CD14-positive monocyte (primary cell): ENCODE results near the gene COPS9. TPM values are rescaled to one million over a fixed set of nuclear protein-coding genes. Genes with fewer than 3 reads are reported as not detected.

Source experiments
- DNase-seq, 3 donors: peaks; one replicate each; pipeline ENCODE4 v3.0.0-alpha.2; 2011 to 2022
- H2AFZ ChIP-seq: 2 replicates; pipeline ENCODE4 v1.6.0; 2012; ENCODE audit warnings: mild to moderate bottlenecking, low read depth, low read length, inconsistent platforms; ENCODE audit not compliant: insufficient read depth, poor library complexity, severe bottlenecking
- H3K27ac ChIP-seq, 2 donors: 1 replicate in 1 of 2; 2 replicates in 1 of 2; pipeline ENCODE4 v1.5.1; 2012 to 2013; ENCODE audit warnings: low read length in 2 of 2, control low read depth in 1 of 2, inconsistent platforms in 1 of 2, low read depth in 1 of 2, mild to moderate bottlenecking in 1 of 2
- H3K27me3 ChIP-seq, 2 donors: one replicate each; pipeline versions ENCODE4 v1.6.0 to v1.6.1; 2011 to 2013; ENCODE audit warnings: low read length in 2 of 2; ENCODE audit not compliant: control insufficient read depth in 2 of 2, insufficient read depth in 2 of 2
- H3K36me3 ChIP-seq, 2 donors: replicated peaks in 1 of 2; 1 replicate in 1 of 2; 2 replicates in 1 of 2; pipeline versions ENCODE4 v1.5.1 to v1.6.1; 2012 to 2013; ENCODE audit warnings: low read length in 2 of 2, control low read depth in 1 of 2, inconsistent platforms in 1 of 2, mild to moderate bottlenecking in 1 of 2; ENCODE audit not compliant: insufficient read depth in 2 of 2, control insufficient read depth in 1 of 2
- H3K4me1 ChIP-seq, 2 donors: 1 replicate in 1 of 2; 2 replicates in 1 of 2; pipeline versions ENCODE4 v1.5.1 to v1.6.1; 2012 to 2013; ENCODE audit warnings: low read length in 2 of 2, control low read depth in 1 of 2, inconsistent platforms in 1 of 2, mild to moderate bottlenecking in 1 of 2, moderate library complexity in 1 of 2; ENCODE audit not compliant: insufficient read depth in 2 of 2, control insufficient read depth in 1 of 2
- H3K4me2 ChIP-seq: replicated peaks from 2 replicates; pipeline ENCODE3; 2012; ENCODE audit warnings: low read length, moderate library complexity, mild to moderate bottlenecking; ENCODE audit not compliant: poor library complexity, severe bottlenecking; ENCODE audit errors: extremely low read depth
- H3K4me3 ChIP-seq, 3 experiments: fragments of 200-600 bp in 1 of 3; sonication (generic) in 1 of 3; replicated peaks in 1 of 3; 1 replicate in 2 of 3; 2 replicates in 1 of 3; pipeline ENCODE4 v1.5.1; 2011 to 2013; ENCODE audit warnings: low read length in 3 of 3, mild to moderate bottlenecking in 3 of 3, control low read depth in 2 of 3, low read depth in 2 of 3, inconsistent platforms in 1 of 3, moderate library complexity in 1 of 3
- H3K79me2 ChIP-seq: 2 replicates; pipeline ENCODE4 v1.6.0; 2012; ENCODE audit warnings: mild to moderate bottlenecking, control low read depth, inconsistent platforms, low read length, moderate library complexity; ENCODE audit not compliant: insufficient read depth
- H3K9ac ChIP-seq: 2 replicates; pipeline ENCODE4 v1.6.0; 2017; ENCODE audit warnings: low read length, mild to moderate bottlenecking; ENCODE audit not compliant: insufficient read depth, poor library complexity, severe bottlenecking
- H3K9me3 ChIP-seq, 2 donors: replicated peaks in 1 of 2; 1 replicate in 1 of 2; 2 replicates in 1 of 2; pipeline versions ENCODE4 v1.5.1 to v1.6.1; 2012 to 2013; ENCODE audit warnings: low read length in 2 of 2, control low read depth in 1 of 2; ENCODE audit not compliant: control insufficient read depth in 1 of 2, insufficient read depth in 1 of 2
- H4K20me1 ChIP-seq: 2 replicates; pipeline ENCODE4 v1.6.0; 2012; ENCODE audit warnings: mild to moderate bottlenecking, low read length, control low read depth, moderate library complexity; ENCODE audit not compliant: insufficient read depth
- H3K27ac Mint-ChIP-seq, 7 donors: one replicate each; pipeline ENCODE4 v1.8.0; 2020; ENCODE audit warnings: mild to moderate bottlenecking in 7 of 7, mixed read lengths in 7 of 7, moderate library complexity in 6 of 7, inconsistent platforms in 2 of 7
- H3K27me3 Mint-ChIP-seq, 3 donors: one replicate each; pipeline ENCODE4 v1.8.0; 2021 to 2022; ENCODE audit warnings: low read depth in 3 of 3, mild to moderate bottlenecking in 3 of 3, mixed read lengths in 3 of 3, moderate library complexity in 3 of 3, inconsistent platforms in 1 of 3
- H3K36me3 Mint-ChIP-seq, 2 donors: one replicate each; pipeline ENCODE4 v1.8.0; 2020; ENCODE audit warnings: mixed read lengths in 2 of 2, inconsistent platforms in 1 of 2, mild to moderate bottlenecking in 1 of 2
- H3K4me1 Mint-ChIP-seq: one replicate; pipeline ENCODE4 v1.8.0; 2020; ENCODE audit warnings: mild to moderate bottlenecking, mixed read lengths
- H3K4me3 Mint-ChIP-seq, 2 donors: one replicate each; pipeline ENCODE4 v1.8.0; 2020; ENCODE audit warnings: mild to moderate bottlenecking in 2 of 2, mixed read lengths in 2 of 2, moderate library complexity in 1 of 2
- H3K9me3 Mint-ChIP-seq, 7 donors: one replicate each; pipeline ENCODE4 v1.8.0; 2020 to 2022; ENCODE audit warnings: mixed read lengths in 7 of 7, mild to moderate bottlenecking in 6 of 7, moderate library complexity in 6 of 7, inconsistent platforms in 2 of 7
- WGBS: methylation state at CpG from one replicate; pipeline ENCODE4 v1.1.5; 2013; ENCODE audit warnings: missing lambda C conversion rate; ENCODE audit not compliant: insufficient coverage; 5-methylcytosine and 5-hydroxymethylcytosine counted together
- intact Hi-C, 2 donors: fragments of 100-400 bp; cut with micrococcal nuclease; formaldehyde crosslinking; loops; one replicate each; pipeline versions ENCODE4 v1.15.0 to v1.15.1; 2023
- polyA plus RNA-seq, 3 donors: library from polyadenylated mRNA; depleted of rRNA in 1 of 3; unstranded in 2 of 3; stranded (reverse) in 1 of 3; fragments of 300-500 nt in 2 of 3; fragments of >200 nt in 1 of 3; fragmentation: Illumina TruSeq in 2 of 3; gene quantifications; 1 replicate in 2 of 3; 2 replicates in 1 of 3; pipeline ENCODE4 v1.2.3, GENCODE V29; 2012 to 2021
- TF ChIP-seq, protein P1 (sequence below): fragments of 200-600 bp; IDR thresholded peaks from one replicate; pipeline ENCODE4 v1.8.0; 2022; ENCODE audit warnings: antibody characterized with exemption, mild to moderate bottlenecking

COPS9 gene
- polyA plus RNA-seq, 3 donors, result 123 to 300 (median 268) TPM

DNA sequence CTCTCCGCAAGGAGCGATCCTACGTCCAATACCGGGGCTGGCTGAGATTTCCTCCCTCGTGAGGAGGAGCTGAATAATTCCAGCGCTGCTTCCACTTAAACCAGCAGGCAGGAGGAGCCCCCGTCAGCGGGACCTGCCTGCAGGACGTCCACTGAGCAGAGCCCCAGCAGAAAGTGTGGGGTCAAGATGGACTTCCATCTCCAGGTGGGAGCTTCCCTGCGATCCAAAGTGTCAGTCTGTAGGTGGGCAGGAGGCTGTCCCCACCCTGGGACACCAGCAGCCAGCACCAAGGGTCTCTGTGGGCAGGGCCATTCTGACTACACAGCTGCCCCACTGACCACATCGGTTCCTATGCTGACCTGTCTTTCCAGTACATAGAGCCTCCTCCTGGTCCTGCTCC is 4.8 kb upstream of the COPS9 start:
- H3K4me2 ChIP-seq, result no peak overlapping the region
- no peak overlapping the region for H3K4me3 ChIP-seq
- no peak overlapping the region for H3K4me3 Mint-ChIP-seq
- H3K27ac ChIP-seq, result no peak overlapping the region
- H3K9me3 ChIP-seq, result no peaks in the 10 kb centered on the region
- TF ChIP-seq, protein P1, sequence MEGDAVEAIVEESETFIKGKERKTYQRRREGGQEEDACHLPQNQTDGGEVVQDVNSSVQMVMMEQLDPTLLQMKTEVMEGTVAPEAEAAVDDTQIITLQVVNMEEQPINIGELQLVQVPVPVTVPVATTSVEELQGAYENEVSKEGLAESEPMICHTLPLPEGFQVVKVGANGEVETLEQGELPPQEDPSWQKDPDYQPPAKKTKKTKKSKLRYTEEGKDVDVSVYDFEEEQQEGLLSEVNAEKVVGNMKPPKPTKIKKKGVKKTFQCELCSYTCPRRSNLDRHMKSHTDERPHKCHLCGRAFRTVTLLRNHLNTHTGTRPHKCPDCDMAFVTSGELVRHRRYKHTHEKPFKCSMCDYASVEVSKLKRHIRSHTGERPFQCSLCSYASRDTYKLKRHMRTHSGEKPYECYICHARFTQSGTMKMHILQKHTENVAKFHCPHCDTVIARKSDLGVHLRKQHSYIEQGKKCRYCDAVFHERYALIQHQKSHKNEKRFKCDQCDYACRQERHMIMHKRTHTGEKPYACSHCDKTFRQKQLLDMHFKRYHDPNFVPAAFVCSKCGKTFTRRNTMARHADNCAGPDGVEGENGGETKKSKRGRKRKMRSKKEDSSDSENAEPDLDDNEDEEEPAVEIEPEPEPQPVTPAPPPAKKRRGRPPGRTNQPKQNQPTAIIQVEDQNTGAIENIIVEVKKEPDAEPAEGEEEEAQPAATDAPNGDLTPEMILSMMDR, result no peak
- no peak overlapping the region for H3K27ac Mint-ChIP-seq
- H3K36me3 Mint-ChIP-seq, result no peaks in the 10 kb centered on the region
- H4K20me1 ChIP-seq, result no peaks in the 10 kb centered on the region
- H3K4me1 Mint-ChIP-seq, result peaks cover 9% of the 10 kb centered on the region
- DNase-seq, result no peak
- no peak overlapping the region for H3K9ac ChIP-seq
- H3K9me3 Mint-ChIP-seq, result peaks cover 0 to 4% (median 0%) of the 10 kb centered on the region in 7 donors
- intact Hi-C loops, result no loop called here
- peaks cover 8 to 30% (median 14%) of the 10 kb centered on the region in 3 donors for H3K27me3 Mint-ChIP-seq
- no peaks in the 10 kb centered on the region for H3K36me3 ChIP-seq
- peaks cover 0 to 17% of the 10 kb centered on the region in 2 donors for H3K27me3 ChIP-seq
- peaks cover 9 to 11% of the 10 kb centered on the region in 2 donors for H3K4me1 ChIP-seq
- H2AFZ ChIP-seq, result no peak overlapping the region
- peaks cover 2% of the 10 kb centered on the region for H3K79me2 ChIP-seq
- WGBS, result 90% methylated on average over 10 of the region's 11 CpGs

DNA sequence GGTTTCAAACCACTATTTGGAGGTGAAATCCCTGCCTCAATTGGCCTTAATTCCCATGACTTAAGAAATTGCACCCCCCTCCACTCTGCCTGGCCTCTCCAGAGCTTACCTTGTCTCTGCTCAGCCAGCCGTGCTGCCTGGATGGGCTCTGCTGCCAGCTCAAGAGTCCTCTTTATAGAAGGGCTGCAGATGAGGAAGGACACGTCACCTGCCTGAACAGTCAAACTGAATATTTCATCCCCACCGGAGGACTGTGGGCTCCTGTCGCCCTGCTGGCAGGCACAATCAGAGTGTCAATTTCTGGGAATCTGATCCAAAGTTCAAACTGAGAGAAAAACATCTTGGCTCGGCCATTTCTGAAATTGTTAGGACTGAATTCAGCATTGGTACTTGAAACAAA is 4.4 kb upstream of the COPS9 start, which contains the start of gene OTOS:
TSS of gene OTOS (minus strand) at position 148 of the 400 bp plus-strand sequence. CDS start 332 bp downstream, outside the sequence.
- Histone ChIP-seq H3K4me3 (no peak within 1 kb of the TSS), H3K27me3 (peaks cover 0 to 17% of the 10 kb centered on the region in 2 donors), H3K27ac (no peak within 1 kb of the TSS), H2AFZ (no peak within 1 kb of the TSS), H3K4me1 (peaks cover 11 to 14% of the 10 kb centered on the region in 2 donors), H4K20me1 (no peaks in the 10 kb centered on the region), H3K79me2 (peaks cover 6% of the 10 kb centered on the region), H3K4me2 (no peak within 1 kb of the TSS), H3K9me3 (no peaks in the 10 kb centered on the region), H3K9ac (no peak within 1 kb of the TSS), H3K36me3 (no peaks in the 10 kb centered on the region)
- H3K27me3 Mint-ChIP-seq, result peaks cover 8 to 30% (median 14%) of the 10 kb centered on the region in 3 donors
- 90% methylated on average over 5 of the region's 5 CpGs for WGBS
- no peak for DNase-seq
- TF ChIP-seq, protein P1, result no peak
- H3K4me3 Mint-ChIP-seq, result no peak within 1 kb of the TSS
- H3K27ac Mint-ChIP-seq, result no peak within 1 kb of the TSS
- H3K4me1 Mint-ChIP-seq, result peaks cover 11% of the 10 kb centered on the region
- no peaks in the 10 kb centered on the region for H3K36me3 Mint-ChIP-seq
- H3K9me3 Mint-ChIP-seq, result peaks cover 0 to 4% (median 0%) of the 10 kb centered on the region in 7 donors
- intact Hi-C loops, result no loop called here
